Body of pancreas (tissue), 4 donors: Measurements from ENCODE around the gene ENAH. TPM values are rescaled to one million over a fixed set of nuclear protein-coding genes. Genes with fewer than 3 reads are reported as not detected.

Experiments used
- ATAC-seq: fragments of 150-250 bp; one replicate; pipeline ENCODE4 v1.9.1; 2016
- DNase-seq, 4 donors: peaks; one replicate each; pipeline ENCODE4 v3.0.0-alpha.2; 2019
- H3K27ac ChIP-seq, 4 donors: fragments of 200-600 bp; sonication (generic); 1 replicate in 3 of 4; 2 replicates in 1 of 4; pipeline versions ENCODE4 v1.5.1 to v1.6.1; 2016 to 2019; ENCODE audit warnings: mild to moderate bottlenecking in 1 of 4, mixed read lengths in 1 of 4, moderate library complexity in 1 of 4
- H3K27me3 ChIP-seq, 2 donors: fragments of 200-600 bp; sonication (generic); one replicate each; pipeline ENCODE4 v1.6.0; 2016; ENCODE audit warnings: mild to moderate bottlenecking in 1 of 2
- H3K36me3 ChIP-seq, 2 donors: fragments of 200-600 bp; sonication (generic); replicated peaks in 1 of 2; 2 replicates each; pipeline ENCODE4 v1.5.1; 2016; ENCODE audit warnings: low read depth in 2 of 2; ENCODE audit not compliant: insufficient read depth in 1 of 2
- H3K4me1 ChIP-seq: fragments of 200-600 bp; sonication (generic); one replicate; pipeline ENCODE4 v1.6.0; 2016
- H3K4me3 ChIP-seq, 2 donors: fragments of 200-600 bp; sonication (generic); 1 replicate in 1 of 2; 2 replicates in 1 of 2; pipeline ENCODE4 v1.5.1; 2016 to 2019
- H3K9me3 ChIP-seq, 3 donors: fragments of 200-600 bp; sonication (generic); 1 replicate in 2 of 3; 2 replicates in 1 of 3; pipeline ENCODE4 v1.5.1; 2016
- POLR2A ChIP-seq, 3 donors: fragments of 450-650 bp; IDR thresholded peaks; one replicate each; pipeline ENCODE4 v1.6.1; 2016; ENCODE audit warnings: antibody characterized with exemption in 3 of 3, mild to moderate bottlenecking in 2 of 3
- WGBS, 2 donors: methylation state at CpG; one replicate each; pipeline ENCODE4 v1.1.5; 2017; 5-methylcytosine and 5-hydroxymethylcytosine counted together
- intact Hi-C: fragments of 100-400 bp; cut with DNase I; formaldehyde crosslinking; loops from one replicate; pipeline ENCODE4 v1.15.1; 2023
- total RNA-seq, 2 donors: library from RNA; depleted of rRNA; stranded (reverse); fragments of >200 nt; gene quantifications; one replicate each; pipeline ENCODE4 v1.1.0, GENCODE V29; 2016
- TF ChIP-seq, protein P1 (sequence below), 7 experiments: fragments of 450-650 bp in 4 of 7; fragments of 200-600 bp in 3 of 7; sonication (generic) in 3 of 7; IDR thresholded peaks; one replicate each; pipeline ENCODE4 v1.5.1; 2016 to 2019; ENCODE audit warnings: antibody characterized with exemption in 7 of 7

Gene ENAH
- total RNA-seq, 2 donors from 2014 or later = 21.1 to 28.8 TPM

DNA sequence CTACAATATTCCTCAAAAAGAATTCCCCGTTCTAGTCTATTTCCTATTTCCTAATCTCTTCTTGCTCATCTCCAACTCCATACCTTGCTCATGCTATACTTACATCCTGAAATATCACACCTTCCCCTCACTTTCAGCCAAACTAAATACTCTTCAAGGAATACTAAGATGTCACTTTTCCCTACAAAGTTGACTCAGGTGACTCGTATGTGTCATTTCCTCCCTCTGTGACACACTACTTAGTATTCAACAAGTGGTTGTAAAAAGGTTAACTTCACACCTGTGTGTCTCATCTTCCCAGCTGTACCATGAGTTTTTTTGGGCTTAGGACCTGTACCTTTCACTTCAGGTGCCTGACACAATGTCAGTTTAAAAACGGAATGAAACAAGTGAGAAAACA is 143.2 kb downstream of the ENAH start:
- 86 to 87% methylated on average over 3 of the region's 3 CpGs for WGBS, 2 donors
- no peak for ATAC-seq
- intact Hi-C loops = no loop called here

DNA sequence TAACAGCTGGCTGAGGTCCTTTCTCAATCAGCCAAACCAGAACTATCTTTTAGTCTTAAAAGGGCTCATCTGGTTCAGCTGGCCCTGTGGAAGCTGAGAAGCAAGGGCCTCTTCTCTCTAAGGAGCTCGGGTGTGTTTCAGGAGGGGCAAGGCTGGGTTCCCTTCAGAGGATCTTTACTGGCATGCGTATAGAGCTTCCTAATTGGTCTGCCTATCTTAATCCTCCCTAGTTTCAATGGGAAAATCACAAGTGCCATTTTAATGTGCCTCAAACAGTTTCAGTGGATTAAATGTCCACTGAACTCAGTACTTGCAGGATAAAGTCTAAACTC is 143.6 kb downstream of the ENAH start:
- WGBS, 2 donors = 95 to 97% methylated on average over 2 of the region's 2 CpGs
- Histone ChIP-seq H3K36me3 (peaks cover 0 to 7% of the 10 kb centered on the region in 2 donors), H3K9me3 (no peaks in the 10 kb centered on the region), H3K27ac (peak overlapping the region; percentile 48 to 72 (median 57)), H3K4me1 (peaks cover 8% of the 10 kb centered on the region), H3K27me3 (no peaks in the 10 kb centered on the region), H3K4me3 (no peak overlapping the region)
- intact Hi-C loops = no loop called here
- ATAC-seq = no peak
- TF ChIP-seq POLR2A (IDR thresholded peaks at IDR 0.05) = no peak
- TF ChIP-seq, protein P1, sequence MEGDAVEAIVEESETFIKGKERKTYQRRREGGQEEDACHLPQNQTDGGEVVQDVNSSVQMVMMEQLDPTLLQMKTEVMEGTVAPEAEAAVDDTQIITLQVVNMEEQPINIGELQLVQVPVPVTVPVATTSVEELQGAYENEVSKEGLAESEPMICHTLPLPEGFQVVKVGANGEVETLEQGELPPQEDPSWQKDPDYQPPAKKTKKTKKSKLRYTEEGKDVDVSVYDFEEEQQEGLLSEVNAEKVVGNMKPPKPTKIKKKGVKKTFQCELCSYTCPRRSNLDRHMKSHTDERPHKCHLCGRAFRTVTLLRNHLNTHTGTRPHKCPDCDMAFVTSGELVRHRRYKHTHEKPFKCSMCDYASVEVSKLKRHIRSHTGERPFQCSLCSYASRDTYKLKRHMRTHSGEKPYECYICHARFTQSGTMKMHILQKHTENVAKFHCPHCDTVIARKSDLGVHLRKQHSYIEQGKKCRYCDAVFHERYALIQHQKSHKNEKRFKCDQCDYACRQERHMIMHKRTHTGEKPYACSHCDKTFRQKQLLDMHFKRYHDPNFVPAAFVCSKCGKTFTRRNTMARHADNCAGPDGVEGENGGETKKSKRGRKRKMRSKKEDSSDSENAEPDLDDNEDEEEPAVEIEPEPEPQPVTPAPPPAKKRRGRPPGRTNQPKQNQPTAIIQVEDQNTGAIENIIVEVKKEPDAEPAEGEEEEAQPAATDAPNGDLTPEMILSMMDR (IDR thresholded peaks at IDR 0.05) = no peak
- no peak for DNase-seq

More for the DNA sequence above, 143.2 kb downstream of the ENAH start:
- Histone ChIP-seq H3K9me3 (no peaks in the 10 kb centered on the region), H3K36me3 (peaks cover 0 to 7% of the 10 kb centered on the region in 2 donors), H3K4me1 (peaks cover 8% of the 10 kb centered on the region), H3K27ac (peak overlapping the region in 1 of 4 donors; percentile 66), H3K27me3 (no peaks in the 10 kb centered on the region), H3K4me3 (no peak overlapping the region)
- no peak for DNase-seq
- TF ChIP-seq, protein P1 (IDR thresholded peaks at IDR 0.05) = no peak
- no peak for TF ChIP-seq POLR2A (IDR thresholded peaks at IDR 0.05)

DNA sequence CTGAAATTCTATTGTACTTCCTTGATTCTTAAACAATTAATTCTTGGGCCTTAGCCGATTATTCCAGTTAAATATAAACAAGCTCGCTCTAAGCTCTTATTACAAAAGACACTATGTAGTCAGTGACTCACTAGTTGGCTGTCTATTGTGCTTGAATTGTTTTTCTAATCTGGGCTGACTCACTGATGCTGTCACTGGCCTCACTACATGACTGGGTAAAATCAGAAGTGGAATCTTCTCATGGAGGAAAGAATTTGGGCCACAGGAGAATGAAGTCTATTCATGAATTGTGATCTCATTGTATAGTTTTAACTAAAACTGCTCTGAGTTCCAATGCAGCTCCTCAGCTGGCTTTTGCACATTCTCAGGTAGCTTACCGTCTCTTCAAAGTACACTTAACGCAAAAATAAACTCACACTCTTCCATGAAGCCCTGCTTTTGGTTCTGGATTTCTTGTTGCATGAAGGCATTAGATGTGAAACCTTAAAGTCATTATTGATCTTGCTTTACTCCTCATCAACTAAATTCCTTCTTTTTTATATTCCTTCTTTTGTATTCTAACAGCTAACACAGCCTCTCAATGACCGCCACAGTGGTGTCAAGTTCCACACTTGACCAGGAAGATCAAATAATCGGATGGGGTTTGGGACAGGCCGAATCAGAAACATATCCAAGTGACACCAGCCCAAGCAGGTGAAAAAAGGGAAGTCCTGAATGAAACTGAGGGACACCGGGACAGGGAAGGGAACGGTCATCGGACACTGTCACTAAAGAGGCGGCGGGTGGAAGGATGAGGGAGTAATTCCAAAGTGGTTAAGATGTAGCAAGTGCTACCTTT is 144.2 kb downstream of the ENAH start:
- Histone ChIP-seq H3K4me3 (no peak overlapping the region), H3K36me3 (peaks cover 0 to 7% of the 10 kb centered on the region in 2 donors), H3K27me3 (no peaks in the 10 kb centered on the region), H3K27ac (peak overlapping the region; percentile 48 to 72 (median 57)), H3K4me1 (peaks cover 8% of the 10 kb centered on the region), H3K9me3 (no peaks in the 10 kb centered on the region)
- peak; percentile 34 to 73 (median 48) for DNase-seq
- TF ChIP-seq, protein P1 (IDR thresholded peaks at IDR 0.05) = no peak
- TF ChIP-seq POLR2A (IDR thresholded peaks at IDR 0.05) = no peak
- WGBS, 2 donors = 70 to 72% methylated on average over 12 of the region's 12 CpGs
- peak; percentile 100 for ATAC-seq
- intact Hi-C loops = no loop called here

DNA sequence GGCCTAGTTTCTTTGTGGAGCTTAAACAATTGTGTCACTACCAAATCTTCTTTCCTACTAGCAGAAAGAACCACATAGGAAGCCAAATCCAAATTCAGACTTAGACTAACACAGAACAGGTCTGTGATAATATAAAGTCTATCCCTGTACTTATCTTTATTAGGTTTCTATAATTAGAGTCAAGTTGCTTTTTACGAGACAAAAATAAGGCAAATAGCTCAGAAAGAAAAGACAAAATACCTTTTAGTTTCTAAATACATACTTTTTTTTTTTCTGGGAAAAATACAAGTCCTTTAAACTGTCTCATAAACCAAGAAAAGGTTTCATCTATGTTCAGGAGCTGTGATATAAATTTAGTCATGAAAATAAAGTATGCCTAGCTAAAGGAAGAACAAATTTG is 146.2 kb downstream of the ENAH start:
- no peak for TF ChIP-seq POLR2A (IDR thresholded peaks at IDR 0.05)
- TF ChIP-seq, protein P1 (IDR thresholded peaks at IDR 0.05) = no peak
- Histone ChIP-seq H3K4me1 (peaks cover 8% of the 10 kb centered on the region), H3K27me3 (no peaks in the 10 kb centered on the region), H3K4me3 (no peak overlapping the region), H3K36me3 (peaks cover 0 to 3% of the 10 kb centered on the region in 2 donors), H3K9me3 (no peaks in the 10 kb centered on the region), H3K27ac (no peak overlapping the region)
- ATAC-seq (no peak), DNase-seq (no peak)
- WGBS, 2 donors = 74 to 88% methylated on average over 1 of the region's 1 CpG
- intact Hi-C loops = no loop called here

DNA sequence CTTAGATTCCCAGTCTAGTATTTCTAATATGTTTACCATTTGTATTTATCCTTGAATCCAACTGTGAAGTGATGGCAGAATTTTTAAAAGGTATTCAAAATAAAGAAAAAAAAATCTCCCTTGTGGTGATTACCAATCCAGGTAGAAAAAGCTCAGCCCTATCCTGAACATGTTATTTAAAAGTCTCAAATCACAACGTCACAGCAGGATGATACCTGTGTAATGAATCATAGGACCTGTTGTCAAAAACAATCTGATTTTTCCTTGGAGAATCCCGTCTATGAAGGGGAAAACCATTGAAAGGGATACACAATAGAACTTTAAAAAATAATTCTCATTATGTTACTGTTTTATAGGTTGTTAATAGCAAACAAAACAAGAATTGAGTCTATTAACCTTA is 148.1 kb downstream of the ENAH start:
- Histone ChIP-seq H3K4me1 (peaks cover 8% of the 10 kb centered on the region), H3K4me3 (no peak overlapping the region), H3K27ac (no peak overlapping the region), H3K27me3 (no peaks in the 10 kb centered on the region), H3K9me3 (no peaks in the 10 kb centered on the region), H3K36me3 (peaks cover 0 to 3% of the 10 kb centered on the region in 2 donors)
- 90 to 94% methylated on average over 2 of the region's 2 CpGs for WGBS, 2 donors
- intact Hi-C loops = no loop called here
- TF ChIP-seq, protein P1 (IDR thresholded peaks at IDR 0.05) = no peak
- TF ChIP-seq POLR2A (IDR thresholded peaks at IDR 0.05) = no peak
- DNase-seq (no peak), ATAC-seq (no peak)
